CD4-positive, alpha-beta T cell (primary cell): Measurements from ENCODE around the gene NTRK2. TPM values are rescaled to one million over a fixed set of nuclear protein-coding genes. Genes with fewer than 3 reads are reported as not detected.

Experiments
- ATAC-seq: fragments of 200-7000 bp; cut with Tn5 transposase; one replicate; pipeline ENCODE4 v1.10.0; 2022; ENCODE audit warnings: mild to moderate bottlenecking; ENCODE audit not compliant: poor library complexity
- CTCF ChIA-PET: fragments of 350-600 bp; sonication (Branson Sonifier 250); formaldehyde crosslinking; loops from one replicate; lab custom pipeline; 2021; ENCODE audit warnings: antibody characterized with exemption, inconsistent platforms; lab: Charles Lee
- POLR2A ChIA-PET: fragments of 350-600 bp; sonication (Branson Sonifier 250); formaldehyde crosslinking; loops from one replicate; lab custom pipeline; 2021; ENCODE audit warnings: antibody characterized with exemption, inconsistent platforms; lab: Charles Lee
- DNase-seq, 14 experiments: peaks; one replicate each; pipeline ENCODE4 v3.0.0-alpha.2; 2013 to 2020; ENCODE audit warnings: mixed read lengths in 2 of 14
- H3K27ac ChIP-seq, 2 donors: one replicate each; pipeline versions ENCODE4 v1.5.1 to v1.7.0; 2013; ENCODE audit warnings: low read length in 2 of 2, low read depth in 1 of 2, mild to moderate bottlenecking in 1 of 2
- H3K27me3 ChIP-seq, 2 experiments: 1 replicate in 1 of 2; 2 replicates in 1 of 2; pipeline versions ENCODE4 v1.6.1 to v1.7.0; 2013; ENCODE audit warnings: low read length in 2 of 2, control low read depth in 1 of 2, mild to moderate bottlenecking in 1 of 2, moderate library complexity in 1 of 2; ENCODE audit not compliant: insufficient read depth in 2 of 2, control insufficient read depth in 1 of 2
- H3K36me3 ChIP-seq: one replicate; pipeline ENCODE4 v1.6.1; 2013; ENCODE audit warnings: low read length, control low read depth; ENCODE audit not compliant: insufficient read depth
- H3K4me1 ChIP-seq: one replicate; pipeline ENCODE4 v1.6.1; 2013; ENCODE audit warnings: low read length, control low read depth; ENCODE audit not compliant: insufficient read depth
- H3K4me3 ChIP-seq: one replicate; pipeline ENCODE4 v1.5.1; 2013; ENCODE audit warnings: mild to moderate bottlenecking, low read length, moderate library complexity
- H3K9me3 ChIP-seq, 2 experiments: 1 replicate in 1 of 2; 2 replicates in 1 of 2; pipeline versions ENCODE4 v1.6.1 to v1.7.0; 2013; ENCODE audit warnings: low read length in 2 of 2, mild to moderate bottlenecking in 2 of 2, control low read depth in 1 of 2, moderate library complexity in 1 of 2; ENCODE audit not compliant: control insufficient read depth in 1 of 2, insufficient read depth in 1 of 2
- H3K27ac Mint-ChIP-seq: one replicate; pipeline ENCODE4 v1.8.0; 2020; ENCODE audit warnings: mixed read lengths
- H3K27me3 Mint-ChIP-seq: one replicate; pipeline ENCODE4 v1.8.0; 2021; ENCODE audit warnings: mixed read lengths
- H3K36me3 Mint-ChIP-seq: one replicate; pipeline ENCODE4 v1.8.0; 2021; ENCODE audit warnings: low read depth, mixed read lengths
- H3K4me1 Mint-ChIP-seq: one replicate; pipeline ENCODE4 v1.8.0; 2021; ENCODE audit warnings: low read depth, mixed read lengths
- H3K4me3 Mint-ChIP-seq: one replicate; pipeline ENCODE4 v1.8.0; 2020; ENCODE audit warnings: mild to moderate bottlenecking, mixed read lengths
- H3K9me3 Mint-ChIP-seq: one replicate; pipeline ENCODE4 v1.8.0; 2020; ENCODE audit warnings: mixed read lengths
- CTCF ChIP-seq: fragments of 200-600 bp; IDR thresholded peaks from one replicate; pipeline ENCODE4 v1.8.0; 2022; ENCODE audit warnings: antibody characterized with exemption, mild to moderate bottlenecking
- intact Hi-C, 2 experiments: fragments of 100-400 bp; cut with DNase I in 1 of 2; cut with micrococcal nuclease in 1 of 2; formaldehyde crosslinking; loops; one replicate each; pipeline versions ENCODE4 v1.15.1 to v1.9.0; 2023 to 2025; cut with DNase I, micrococcal nuclease
- total RNA-seq, 174 experiments: library from RNA in 2 of 174; stranded (reverse) in 2 of 174; gene quantifications; one replicate each; pipeline ENCODE4 v1.2.3 and lab custom pipeline; 2021 to 2026

Gene NTRK2
- total RNA-seq, 2 experiments from 2014 or later, result 0.06 to 0.14 TPM

- DNase-seq, result no peak
- Mint-ChIP-seq H3K4me1 (no peaks in the 10 kb centered on the region), H3K36me3 (no peaks in the 10 kb centered on the region), H3K27ac (no peak overlapping the region), H3K9me3 (no peaks in the 10 kb centered on the region), H3K27me3 (no peaks in the 10 kb centered on the region), H3K4me3 (no peak overlapping the region)
- no peak for TF ChIP-seq CTCF
- no peaks in the 10 kb centered on the region for H3K27me3 ChIP-seq
- ATAC-seq, result no peak
- no peak overlapping the region for H3K4me3 ChIP-seq
- no peak overlapping the region for H3K27ac ChIP-seq
- ChIA-PET POLR2A (no interaction called here), CTCF (no interaction called here)
- H3K4me1 ChIP-seq, result no peaks in the 10 kb centered on the region
- H3K9me3 ChIP-seq, result no peaks in the 10 kb centered on the region
- no peaks in the 10 kb centered on the region for H3K36me3 ChIP-seq
- intact Hi-C loops, result no loop called here
These were observed 205.7 kb downstream of the NTRK2 start for GRCh38 chr9:84875193-84875592.

DNA sequence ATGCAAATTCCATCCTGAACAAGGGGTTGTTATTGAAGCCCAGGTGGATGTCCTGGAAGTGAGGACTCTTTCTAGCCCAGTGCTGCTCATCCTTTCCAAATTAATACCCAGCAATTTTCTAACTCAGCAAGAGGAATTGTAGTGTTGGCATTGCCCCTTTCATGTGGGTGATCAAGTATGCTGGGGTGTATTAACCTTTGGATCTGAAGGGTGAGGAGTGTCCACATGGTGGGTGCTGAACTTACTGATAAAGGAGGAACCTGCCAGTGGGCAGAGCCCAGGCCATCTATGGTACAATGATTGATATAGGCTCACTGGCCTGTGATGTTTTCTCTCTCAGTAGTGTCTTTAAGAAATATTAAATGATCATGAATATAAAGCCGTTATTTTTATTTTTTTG lies 210.1 kb downstream of the NTRK2 start:
- H3K9me3 Mint-ChIP-seq, result no peaks in the 10 kb centered on the region
- intact Hi-C loops, result no loop called here
- H3K27me3 Mint-ChIP-seq, result no peaks in the 10 kb centered on the region
- Histone ChIP-seq H3K27ac (no peak overlapping the region), H3K4me1 (no peaks in the 10 kb centered on the region), H3K9me3 (no peaks in the 10 kb centered on the region), H3K4me3 (no peak overlapping the region), H3K27me3 (no peaks in the 10 kb centered on the region), H3K36me3 (no peaks in the 10 kb centered on the region)
- DNase-seq (no peak), ATAC-seq (no peak)
- H3K4me3 Mint-ChIP-seq, result no peak overlapping the region
- POLR2A ChIA-PET, result no interaction called here
- TF ChIP-seq CTCF, result no peak
- no peaks in the 10 kb centered on the region for H3K4me1 Mint-ChIP-seq
- H3K36me3 Mint-ChIP-seq, result no peaks in the 10 kb centered on the region
- CTCF ChIA-PET, result no interaction called here
- H3K27ac Mint-ChIP-seq, result no peak overlapping the region

DNA sequence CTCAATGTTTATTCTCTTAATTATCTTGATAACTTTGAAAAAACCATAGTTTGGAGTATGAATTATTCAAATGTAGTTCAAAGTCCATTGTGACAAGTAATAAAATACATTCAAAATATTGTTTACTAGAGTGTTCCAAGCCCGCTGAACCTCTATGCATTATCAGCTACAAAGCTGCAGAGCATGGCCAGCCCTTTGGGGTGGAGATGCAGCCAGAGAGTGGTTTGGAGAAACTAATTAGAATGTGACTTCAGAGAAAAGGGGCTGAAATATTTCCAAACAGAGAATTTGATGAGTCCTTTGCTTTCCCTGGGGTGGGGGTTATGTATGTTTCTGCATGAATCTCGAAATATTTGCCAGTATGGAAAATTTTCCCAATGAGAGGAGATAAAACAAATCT lies 211.3 kb downstream of the NTRK2 start:
- Histone ChIP-seq H3K27ac (no peak overlapping the region), H3K4me3 (no peak overlapping the region), H3K27me3 (no peaks in the 10 kb centered on the region), H3K9me3 (no peaks in the 10 kb centered on the region), H3K36me3 (no peaks in the 10 kb centered on the region), H3K4me1 (no peaks in the 10 kb centered on the region)
- POLR2A ChIA-PET, result no interaction called here
- intact Hi-C loops, result no loop called here
- Mint-ChIP-seq H3K36me3 (no peaks in the 10 kb centered on the region), H3K27ac (no peak overlapping the region), H3K9me3 (no peaks in the 10 kb centered on the region), H3K4me3 (no peak overlapping the region), H3K27me3 (no peaks in the 10 kb centered on the region), H3K4me1 (no peaks in the 10 kb centered on the region)
- DNase-seq (no peak), ATAC-seq (no peak)
- TF ChIP-seq CTCF, result no peak
- CTCF ChIA-PET, result no interaction called here
